ENCODE results near the gene LRRFIP2.

- TF ChIP-seq EZH2phosphoT487 (IDR thresholded peaks at IDR 0.05) = no peak
- no peak for TF ChIP-seq CTCF (IDR thresholded peaks at IDR 0.05)
- no peak for TF ChIP-seq EZH2 (IDR thresholded peaks at IDR 0.05)
Observed at GRCh38 chr3:37171144-37171543, 3.2 kb downstream of the LRRFIP2 start.
